ENCODE data around the gene SLC22A31. TPM values are rescaled to one million over a fixed set of nuclear protein-coding genes. Genes with fewer than 3 reads are reported as not detected.
"Not testable (repeated sequence)": the region's sequence is repeated elsewhere in the genome, so short reads cannot be mapped to it uniquely, and the experiment has no call there.

SLC22A31 gene
- total RNA-seq (2014; rRNA removed; shearing (Covaris generic)) = not detected in 2 replicates

GRCh38 chr16:89200124-89200849, at the start of gene SLC22A31:
TSS of gene SLC22A31 (minus strand) at chr16:89200537. CDS start at chr16:89200501, 36 bp downstream.
- no peak for DNase-seq (ENCODE audit: low spot score)

GRCh38 chr16:89248196-89248982, 48.1 kb upstream of the SLC22A31 start:
- no peak for DNase-seq (ENCODE audit: low spot score)

GRCh38 chr16:89247734-89248075, 47.4 kb upstream of the SLC22A31 start:
- not testable (repeated sequence) for DNase-seq (ENCODE audit: low spot score)

- DNase-seq (ENCODE audit: low spot score) = peak; percentile 30
Measured at GRCh38 chr16:89246903-89247733, 46.8 kb upstream of the SLC22A31 start.

GRCh38 chr16:89246383-89246902, 46.1 kb upstream of the SLC22A31 start:
- DNase-seq (ENCODE audit: low spot score) = no peak

- DNase-seq (ENCODE audit: low spot score) = no peak
Measured at GRCh38 chr16:89244754-89245153, 44.4 kb upstream of the SLC22A31 start.

- DNase-seq (ENCODE audit: low spot score) = not testable (repeated sequence)
Measured at GRCh38 chr16:89244264-89244663, 43.9 kb upstream of the SLC22A31 start.

GRCh38 chr16:89243664-89244063, 43.3 kb upstream of the SLC22A31 start:
- no peak for DNase-seq (ENCODE audit: low spot score)

GRCh38 chr16:89242795-89243200, 42.5 kb upstream of the SLC22A31 start:
- DNase-seq (ENCODE audit: low spot score) = no peak

GRCh38 chr16:89241187-89242007, 41.1 kb upstream of the SLC22A31 start:
- peak; percentile 71 for DNase-seq (ENCODE audit: low spot score)

GRCh38 chr16:89237733-89238132, 37.4 kb upstream of the SLC22A31 start:
- DNase-seq (ENCODE audit: low spot score) = peak; percentile 47

- no peak for DNase-seq (ENCODE audit: low spot score)
Measured at GRCh38 chr16:89233678-89234490, 33.5 kb upstream of the SLC22A31 start.

- no peak for DNase-seq (ENCODE audit: low spot score)
Measured at GRCh38 chr16:89232107-89232506, 31.8 kb upstream of the SLC22A31 start.

GRCh38 chr16:89230255-89230654, 29.9 kb upstream of the SLC22A31 start:
- DNase-seq (ENCODE audit: low spot score) = no peak

GRCh38 chr16:89224665-89225064, 24.3 kb upstream of the SLC22A31 start:
- DNase-seq (ENCODE audit: low spot score) = no peak

GRCh38 chr16:89222931-89223330, 22.6 kb upstream of the SLC22A31 start:
- DNase-seq (ENCODE audit: low spot score) = no peak

GRCh38 chr16:89221604-89222003, 21.3 kb upstream of the SLC22A31 start:
- no peak for DNase-seq (ENCODE audit: low spot score)

- DNase-seq (ENCODE audit: low spot score) = no peak
Measured at GRCh38 chr16:89219365-89219764, 19.0 kb upstream of the SLC22A31 start.

- peak; percentile 74 for DNase-seq (ENCODE audit: low spot score)
Measured at GRCh38 chr16:89217388-89218191, 17.3 kb upstream of the SLC22A31 start, which contains the start of gene ZNF778. TSS of gene ZNF778 (plus strand) at chr16:89217703. CDS start at chr16:89221128, 3,425 bp downstream.

GRCh38 chr16:89217138-89217387, 16.7 kb upstream of the SLC22A31 start:
- no peak for DNase-seq (ENCODE audit: low spot score)
